Common myeloid progenitor, CD34-positive (primary cell): ENCODE measurements around the gene PNCK.

ENCODE experiments used
- CTCF ChIA-PET: fragments of 350-600 bp; sonication (Branson Sonifier 250); formaldehyde crosslinking; loops from one replicate; lab custom pipeline; 2021; ENCODE audit warnings: antibody characterized with exemption; lab: Charles Lee
- POLR2A ChIA-PET: fragments of 350-600 bp; sonication (Branson Sonifier 250); formaldehyde crosslinking; loops from one replicate; lab custom pipeline; 2021; ENCODE audit warnings: antibody characterized with exemption; lab: Charles Lee
- DNase-seq, 3 donors: peaks; one replicate each; pipeline versions ENCODE4 v3.0.0 to v3.0.0-alpha.2; 2013
- H3K27ac ChIP-seq, 2 experiments: 1 replicate in 1 of 2; 2 replicates in 1 of 2; pipeline ENCODE4 v1.7.0; 2013; ENCODE audit warnings: inconsistent platforms in 2 of 2, low read length in 2 of 2, mild to moderate bottlenecking in 2 of 2, low read depth in 1 of 2, moderate library complexity in 1 of 2; ENCODE audit not compliant: severe bottlenecking in 2 of 2, insufficient read depth in 1 of 2, poor library complexity in 1 of 2
- H3K27me3 ChIP-seq, 5 experiments: replicated peaks in 2 of 5; 1 replicate in 3 of 5; 2 replicates in 2 of 5; pipeline versions ENCODE4 v1.6.1 to v1.7.0; 2013; ENCODE audit warnings: low read length in 4 of 5, mild to moderate bottlenecking in 2 of 5, moderate library complexity in 2 of 5, inconsistent platforms in 1 of 5; ENCODE audit not compliant: insufficient read depth in 5 of 5, control insufficient read depth in 4 of 5
- H3K36me3 ChIP-seq, 4 experiments: 1 replicate in 2 of 4; 2 replicates in 2 of 4; pipeline versions ENCODE4 v1.6.1 to v1.7.0; 2013; ENCODE audit warnings: low read length in 3 of 4, control low read depth in 1 of 4, mild to moderate bottlenecking in 1 of 4; ENCODE audit not compliant: control insufficient read depth in 4 of 4, insufficient read depth in 4 of 4
- H3K4me1 ChIP-seq, 4 experiments: 1 replicate in 3 of 4; 2 replicates in 1 of 4; pipeline versions ENCODE4 v1.6.1 to v1.7.1; 2013; ENCODE audit warnings: low read length in 3 of 4, mild to moderate bottlenecking in 3 of 4, control low read depth in 1 of 4, inconsistent platforms in 1 of 4, moderate library complexity in 1 of 4; ENCODE audit not compliant: control insufficient read depth in 4 of 4, insufficient read depth in 4 of 4; ENCODE audit errors: control extremely low read depth in 1 of 4
- H3K4me3 ChIP-seq, 7 experiments: 1 replicate in 4 of 7; 2 replicates in 3 of 7; pipeline versions ENCODE4 v1.5.1 to v1.7.0; 2013; ENCODE audit warnings: mild to moderate bottlenecking in 7 of 7, low read length in 6 of 7, moderate library complexity in 6 of 7, inconsistent platforms in 2 of 7, low read depth in 2 of 7, control low read depth in 1 of 7; ENCODE audit not compliant: insufficient read depth in 4 of 7, control insufficient read depth in 1 of 7; ENCODE audit errors: extremely low read depth in 1 of 7
- H3K9me3 ChIP-seq, 5 experiments: 1 replicate in 4 of 5; 2 replicates in 1 of 5; pipeline versions ENCODE4 v1.6.1 to v1.7.1; 2013; ENCODE audit warnings: low read length in 4 of 5, mild to moderate bottlenecking in 2 of 5, inconsistent platforms in 1 of 5, low read depth in 1 of 5, moderate library complexity in 1 of 5; ENCODE audit not compliant: control insufficient read depth in 4 of 5, insufficient read depth in 2 of 5; ENCODE audit errors: control extremely low read depth in 1 of 5
- WGBS: methylation state at CpG from one replicate; pipeline ENCODE4 v1.1.5; 2013; ENCODE audit not compliant: insufficient coverage; 5-methylcytosine and 5-hydroxymethylcytosine counted together

Gene PNCK

DNA sequence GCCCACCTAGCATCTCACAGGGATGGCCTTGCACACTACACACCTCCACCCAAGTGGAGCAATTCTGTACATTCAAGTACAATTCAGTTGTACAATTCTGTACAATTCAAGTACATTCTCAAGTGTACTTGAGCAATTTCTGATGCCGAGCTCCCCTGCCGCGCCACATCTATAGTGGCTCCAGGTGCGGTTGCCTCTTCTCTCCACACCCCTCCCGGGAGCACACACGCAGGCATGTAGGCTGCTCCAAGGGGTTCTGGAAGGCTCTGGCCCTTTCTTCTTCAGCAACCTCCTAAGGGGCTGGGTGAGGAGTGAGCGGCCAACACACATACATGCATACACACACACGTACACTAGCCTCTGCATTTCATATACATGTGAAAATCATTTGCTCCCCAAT is 45.5 kb downstream of the PNCK start:
- Histone ChIP-seq H3K27me3 (peaks cover 0 to 12% (median 0%) of the 10 kb centered on the region in 5 experiments), H3K4me1 (peaks cover 0 to 10% (median 4%) of the 10 kb centered on the region in 4 experiments), H3K27ac (no peak overlapping the region), H3K4me3 (no peak overlapping the region), H3K36me3 (no peaks in the 10 kb centered on the region), H3K9me3 (peaks cover 0 to 8% (median 2%) of the 10 kb centered on the region in 5 experiments)
- POLR2A ChIA-PET = no interaction called here
- 97% methylated on average over 6 of the region's 8 CpGs for WGBS
- CTCF ChIA-PET = no interaction called here
- DNase-seq = no peak

DNA sequence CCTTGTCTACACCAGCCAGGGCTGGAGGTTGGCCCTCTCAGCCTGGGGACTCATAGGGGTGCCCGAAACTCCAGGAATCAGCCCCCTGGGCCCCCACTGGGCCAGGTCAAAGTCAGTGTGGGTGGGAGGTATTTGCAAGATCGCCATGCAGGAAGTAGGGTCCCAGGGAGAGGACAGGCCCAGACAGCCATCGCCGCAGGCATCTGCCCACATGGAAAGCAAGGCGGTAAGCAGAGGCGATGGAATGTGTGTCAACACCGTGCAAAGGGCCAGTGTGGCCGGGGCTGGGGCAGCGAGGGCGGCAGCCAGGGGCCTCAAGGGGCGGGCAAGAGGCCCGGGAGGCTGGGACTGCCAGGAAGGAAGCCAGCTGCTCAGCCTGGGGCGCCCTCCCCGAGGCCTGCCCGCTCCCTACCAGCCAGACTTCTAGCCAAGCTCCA is 45.9 kb downstream of the PNCK start:
- peaks cover 0 to 12% (median 0%) of the 10 kb centered on the region in 5 experiments for H3K27me3 ChIP-seq
- POLR2A ChIA-PET = no interaction called here
- no peak overlapping the region for H3K27ac ChIP-seq
- peaks cover 0 to 8% (median 2%) of the 10 kb centered on the region in 5 experiments for H3K9me3 ChIP-seq
- DNase-seq = no peak
- 53% methylated on average over 12 of the region's 15 CpGs for WGBS
- peaks cover 0 to 10% (median 4%) of the 10 kb centered on the region in 4 experiments for H3K4me1 ChIP-seq
- CTCF ChIA-PET = no interaction called here
- no peaks in the 10 kb centered on the region for H3K36me3 ChIP-seq
- H3K4me3 ChIP-seq = no peak overlapping the region

GRCh38 chrX:153626863-153627674 is 46.5 kb downstream of the PNCK start:
- H3K4me3 ChIP-seq = no peak overlapping the region
- H3K9me3 ChIP-seq = peaks cover 0 to 8% (median 2%) of the 10 kb centered on the region in 5 experiments
- 85% methylated on average over 23 of the region's 35 CpGs for WGBS
- H3K27me3 ChIP-seq = peaks cover 0 to 17% (median 0%) of the 10 kb centered on the region in 5 experiments
- H3K27ac ChIP-seq = no peak overlapping the region
- CTCF ChIA-PET = no interaction called here
- H3K36me3 ChIP-seq = no peaks in the 10 kb centered on the region
- H3K4me1 ChIP-seq = peaks cover 0 to 10% (median 4%) of the 10 kb centered on the region in 4 experiments
- POLR2A ChIA-PET = no interaction called here
- no peak for DNase-seq

- CTCF ChIA-PET = no interaction called here
- Histone ChIP-seq H3K27ac (no peak overlapping the region), H3K4me1 (peaks cover 0 to 10% (median 4%) of the 10 kb centered on the region in 4 experiments), H3K27me3 (peaks cover 0 to 24% (median 0%) of the 10 kb centered on the region in 5 experiments), H3K36me3 (no peaks in the 10 kb centered on the region), H3K9me3 (peaks cover 0 to under 1% (median 0%) of the 10 kb centered on the region in 5 experiments), H3K4me3 (no peak overlapping the region)
- DNase-seq = no peak
- POLR2A ChIA-PET = no interaction called here
- WGBS = 93% methylated on average over 15 of the region's 16 CpGs
Measured at GRCh38 chrX:153626025-153626633, 47.5 kb downstream of the PNCK start.

GRCh38 chrX:153625271-153626024 is 48.2 kb downstream of the PNCK start:
- DNase-seq = no peak
- H3K4me1 ChIP-seq = peaks cover 0 to 10% (median 4%) of the 10 kb centered on the region in 4 experiments
- no peaks in the 10 kb centered on the region for H3K36me3 ChIP-seq
- H3K27me3 ChIP-seq = peaks cover 0 to 24% (median 0%) of the 10 kb centered on the region in 5 experiments
- no peak overlapping the region for H3K27ac ChIP-seq
- 78% methylated on average over 9 of the region's 21 CpGs for WGBS
- no peak overlapping the region for H3K4me3 ChIP-seq
- CTCF ChIA-PET = interaction anchor here (1.1 kb wide), 1 partner anchor 10 kb away, joined by 6 read pairs; no protein-coding TSS in a partner anchor
- H3K9me3 ChIP-seq = no peaks in the 10 kb centered on the region
- POLR2A ChIA-PET = no interaction called here

DNA sequence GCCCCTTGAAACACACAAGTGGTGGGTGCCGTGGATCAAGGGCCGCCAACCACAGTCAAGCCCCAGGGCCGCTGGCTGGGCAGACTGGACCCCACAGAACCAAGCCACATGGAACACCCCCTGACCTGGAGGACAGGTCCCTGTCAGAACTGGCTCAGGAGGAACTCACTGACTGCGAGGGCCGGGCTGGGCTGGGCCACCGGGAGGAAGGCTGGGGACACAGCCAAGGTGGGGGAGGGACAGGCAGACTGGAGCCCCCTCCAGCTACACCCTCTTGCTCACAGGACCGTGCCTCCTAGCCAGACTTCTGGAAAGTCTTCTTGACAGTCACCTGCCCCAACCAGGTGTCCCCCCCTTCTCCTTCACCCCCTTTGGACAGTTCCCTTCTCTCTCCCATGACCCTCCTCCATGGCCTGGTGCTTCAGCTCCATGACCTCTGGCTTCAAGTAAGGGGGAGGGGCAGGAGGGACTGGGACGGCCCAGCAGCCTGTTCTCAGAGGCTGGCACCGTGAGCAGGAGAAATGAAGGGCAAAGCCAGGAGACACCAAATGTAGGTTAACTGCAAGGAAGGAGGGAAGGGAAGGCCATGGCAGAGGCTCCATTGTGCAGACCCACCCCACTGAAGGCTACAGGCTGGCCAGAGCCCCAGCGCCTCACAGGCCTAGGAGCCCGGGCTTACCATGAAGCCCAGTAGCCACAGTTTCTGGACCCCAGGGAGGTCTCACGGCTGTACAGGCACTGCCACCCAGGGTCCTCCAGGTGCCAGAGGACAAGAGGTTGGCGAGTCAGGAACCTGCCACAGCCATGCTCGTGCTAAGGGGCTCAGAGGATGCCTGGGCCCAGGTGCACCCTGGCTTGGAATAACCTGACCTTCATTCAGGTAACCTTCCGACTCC is 49.2 kb downstream of the PNCK start:
- peaks cover 0 to 26% (median 0%) of the 10 kb centered on the region in 5 experiments for H3K27me3 ChIP-seq
- no peaks in the 10 kb centered on the region for H3K9me3 ChIP-seq
- no peak overlapping the region for H3K27ac ChIP-seq
- no peak overlapping the region for H3K4me3 ChIP-seq
- no peaks in the 10 kb centered on the region for H3K36me3 ChIP-seq
- peaks cover 0 to 10% (median 4%) of the 10 kb centered on the region in 4 experiments for H3K4me1 ChIP-seq
- CTCF ChIA-PET = interaction anchor here (1.1 to 2.9 kb wide), 2 partner anchors 11 to 12 kb away, joined by 6 to 11 read pairs; no protein-coding TSS in a partner anchor
- no peak for DNase-seq
- POLR2A ChIA-PET = no interaction called here
- WGBS = 93% methylated on average over 13 of the region's 15 CpGs
